HG02981 (cell line): ENCODE data around the gene MED27.

Source experiments
- ATAC-seq: cut with Tn5 transposase; IDR thresholded peaks from one replicate; pipeline ENCODE4 v1.9.1; 2021; ENCODE audit warnings: mild to moderate bottlenecking, moderate library complexity; ENCODE audit not compliant: unreplicated experiment

The MED27 gene

DNA sequence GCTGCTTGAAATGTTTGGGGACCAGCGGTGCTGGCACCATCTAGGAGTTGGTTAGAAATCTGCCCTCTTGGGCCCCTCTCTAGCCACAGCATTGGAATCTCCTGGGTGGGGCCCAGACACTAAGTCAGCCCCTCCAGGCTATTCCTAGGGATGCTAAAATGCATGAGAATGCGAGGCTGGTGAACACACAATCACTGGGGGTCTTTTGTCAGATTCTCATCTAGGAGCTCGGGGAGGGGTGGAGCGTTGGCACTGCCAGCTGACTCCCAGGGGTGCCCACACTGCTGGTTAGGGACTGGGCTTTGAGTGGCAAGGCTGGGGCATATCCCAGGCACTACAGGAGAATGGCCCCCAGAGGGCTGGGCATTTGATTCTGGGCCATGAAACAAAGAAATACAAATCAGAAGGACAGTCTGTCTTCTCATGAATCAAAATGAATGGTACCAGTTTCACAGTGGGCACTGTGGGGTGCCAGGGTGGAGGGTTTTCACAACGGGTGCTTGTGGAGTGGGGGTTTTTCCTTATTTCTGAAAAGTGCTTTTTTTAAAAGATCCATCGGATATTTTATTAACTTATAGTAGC lies 212.0 kb downstream of the MED27 start:
- ATAC-seq, result no peak

DNA sequence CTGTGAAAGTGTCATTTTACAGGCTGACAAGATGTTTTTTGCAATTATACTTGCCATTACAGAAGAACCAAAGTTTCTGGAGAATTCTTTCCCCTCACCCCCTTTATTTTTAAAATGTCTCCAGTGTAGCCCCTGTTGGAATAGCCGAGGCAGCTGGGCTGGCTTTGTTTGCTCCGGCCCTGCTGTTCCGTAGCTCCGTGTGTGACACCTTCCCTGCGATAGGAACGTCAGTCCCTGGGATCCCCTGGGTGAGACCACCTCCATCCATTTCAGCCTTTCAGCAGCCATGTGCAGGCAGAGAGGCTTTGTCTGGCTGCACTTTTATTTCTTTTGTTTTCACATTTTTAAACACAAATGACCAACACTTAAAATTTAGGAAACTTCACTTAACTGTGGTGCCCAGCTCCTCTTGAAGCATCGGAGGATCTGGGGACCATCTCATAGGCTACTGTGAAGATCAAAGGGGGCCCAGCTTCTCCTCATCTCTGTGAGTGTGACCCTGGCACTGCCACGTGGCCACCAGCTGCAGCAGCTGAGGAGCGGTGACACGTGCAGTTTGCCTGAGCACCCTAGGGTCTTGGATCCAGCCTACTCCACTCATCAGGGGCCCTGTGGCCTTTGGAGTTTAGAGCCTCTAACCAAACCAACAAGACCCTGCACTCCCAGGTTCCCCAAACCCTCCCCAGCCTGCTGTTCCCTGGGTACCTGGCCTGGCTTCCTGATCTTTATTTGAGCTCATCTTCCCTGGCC lies 214.0 kb downstream of the MED27 start:
- no peak for ATAC-seq

DNA sequence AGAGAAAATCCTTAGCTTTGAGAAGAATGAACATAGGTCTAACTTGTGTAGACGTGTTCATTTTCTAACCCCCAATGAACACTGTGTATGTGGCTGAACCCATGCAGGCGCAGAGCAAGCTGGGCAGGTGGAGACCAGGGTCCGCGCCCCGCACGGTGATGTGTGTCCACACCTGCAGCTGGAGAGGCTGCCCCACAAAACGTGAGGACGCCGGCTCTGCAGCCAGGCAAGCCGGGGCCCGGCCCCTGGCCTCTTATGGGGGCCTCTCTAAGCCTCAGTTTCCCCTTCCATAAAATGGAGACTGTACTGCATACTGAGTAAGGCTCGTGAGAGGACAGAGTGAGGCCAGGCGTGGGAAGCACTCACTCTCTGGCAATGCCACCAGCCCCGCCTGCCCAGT lies 215.1 kb downstream of the MED27 start:
- no peak for ATAC-seq

DNA sequence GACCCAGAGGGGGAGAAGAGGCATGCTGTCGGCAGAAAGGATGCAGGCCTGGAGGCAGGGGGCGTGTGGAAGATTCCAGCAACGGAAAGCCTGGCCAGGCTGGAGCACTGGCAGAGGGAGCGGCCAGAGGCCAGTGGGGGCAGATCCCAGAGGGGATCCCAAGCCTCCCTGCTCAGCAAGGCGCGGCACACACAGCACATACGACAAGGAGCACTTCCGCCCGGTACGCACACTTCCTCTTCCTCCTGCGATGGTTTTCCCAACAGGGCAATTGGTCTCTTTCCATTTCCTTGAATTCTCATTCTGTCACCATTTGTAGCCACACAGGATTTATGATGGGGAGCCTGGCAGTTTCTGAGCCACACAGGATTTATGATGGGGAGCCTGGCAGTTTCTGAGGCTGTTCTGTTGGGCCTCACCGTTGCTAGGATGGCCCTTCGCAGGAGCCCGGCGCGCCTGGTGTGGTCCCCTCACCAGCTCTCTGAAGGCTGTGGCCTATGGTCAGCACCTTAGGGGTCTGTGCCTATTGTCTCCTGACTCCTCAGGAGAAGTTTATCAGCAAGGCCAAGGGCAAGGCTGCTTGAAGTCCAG lies 216.3 kb downstream of the MED27 start:
- no peak for ATAC-seq

DNA sequence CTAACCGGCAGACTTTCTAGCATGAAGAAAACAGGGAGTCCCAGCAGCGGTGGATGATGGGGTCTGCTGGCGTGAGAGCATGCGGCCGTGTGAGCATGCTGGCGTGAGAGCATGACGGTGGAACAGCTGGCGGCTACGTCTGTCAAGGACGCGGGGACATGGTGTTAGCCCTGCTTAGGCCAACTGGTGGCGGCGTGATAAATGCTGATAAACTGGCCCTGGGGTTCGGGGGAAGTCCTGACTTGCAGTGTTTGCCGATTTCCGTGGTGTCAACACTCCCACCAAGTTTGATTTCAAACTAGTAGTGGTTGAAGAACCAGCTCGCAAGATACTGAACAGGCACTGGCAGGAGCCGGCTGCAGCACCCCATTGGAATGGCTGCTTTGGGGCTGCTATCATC lies 217.4 kb downstream of the MED27 start:
- ATAC-seq, result no peak

DNA sequence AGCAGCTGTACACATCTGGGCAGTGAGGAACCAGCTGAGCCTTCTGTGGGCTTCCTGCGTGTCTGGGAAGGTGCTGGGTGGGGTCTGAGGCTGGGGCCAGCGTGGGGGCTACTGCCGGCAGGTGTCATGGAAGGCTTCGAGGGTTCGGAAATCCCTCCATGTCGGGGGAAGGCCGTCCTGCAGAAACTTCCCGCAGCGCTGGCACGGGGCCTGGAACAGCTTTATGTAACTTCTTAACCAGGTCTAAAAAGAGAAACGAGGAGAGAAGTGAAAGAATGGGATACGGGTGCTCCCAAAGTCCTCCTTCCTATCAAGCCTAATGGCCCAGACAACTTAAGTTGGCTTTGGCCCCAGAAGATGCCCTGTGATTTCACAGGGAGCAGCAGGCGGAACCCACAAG lies 219.2 kb downstream of the MED27 start:
- ATAC-seq, result no peak

DNA sequence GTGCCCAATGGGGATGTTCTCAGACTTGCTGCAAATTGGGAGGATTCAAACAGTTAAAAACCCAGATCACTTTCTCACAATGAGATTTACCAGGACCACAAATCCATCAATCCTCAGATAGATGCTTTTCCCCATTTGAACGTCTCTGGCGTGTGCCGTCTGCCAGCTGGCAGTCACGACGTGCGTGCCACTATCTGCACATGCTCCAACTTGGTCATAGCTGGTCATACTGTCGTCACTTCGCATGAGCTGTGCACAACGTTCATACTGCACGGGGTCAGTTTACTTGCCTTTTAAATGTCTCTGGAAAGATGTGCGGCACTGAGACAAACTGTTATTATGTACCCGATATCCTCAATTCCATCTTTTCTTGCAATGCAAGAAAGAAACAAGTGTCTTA lies 221.5 kb downstream of the MED27 start:
- ATAC-seq, result no peak

DNA sequence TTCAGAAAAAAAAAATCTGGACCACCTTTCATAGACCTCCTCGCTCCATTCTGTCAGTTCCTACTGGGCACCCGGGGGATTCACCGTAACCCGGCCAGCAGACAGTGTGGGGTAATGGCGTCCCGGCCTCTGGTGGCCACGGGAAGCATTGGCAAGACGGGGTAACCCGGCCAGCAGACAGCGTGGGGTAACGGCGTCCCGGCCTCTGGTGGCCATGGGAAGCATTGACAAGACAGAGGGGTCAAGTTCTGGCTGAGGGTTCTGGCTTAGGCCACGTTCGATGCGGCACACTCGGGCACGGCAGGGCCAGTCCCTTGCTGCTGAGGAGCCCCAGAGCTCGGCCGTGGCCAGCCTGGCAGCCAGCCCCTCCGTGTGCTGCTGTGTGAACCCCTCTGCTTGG lies 223.6 kb downstream of the MED27 start:
- no peak for ATAC-seq

DNA sequence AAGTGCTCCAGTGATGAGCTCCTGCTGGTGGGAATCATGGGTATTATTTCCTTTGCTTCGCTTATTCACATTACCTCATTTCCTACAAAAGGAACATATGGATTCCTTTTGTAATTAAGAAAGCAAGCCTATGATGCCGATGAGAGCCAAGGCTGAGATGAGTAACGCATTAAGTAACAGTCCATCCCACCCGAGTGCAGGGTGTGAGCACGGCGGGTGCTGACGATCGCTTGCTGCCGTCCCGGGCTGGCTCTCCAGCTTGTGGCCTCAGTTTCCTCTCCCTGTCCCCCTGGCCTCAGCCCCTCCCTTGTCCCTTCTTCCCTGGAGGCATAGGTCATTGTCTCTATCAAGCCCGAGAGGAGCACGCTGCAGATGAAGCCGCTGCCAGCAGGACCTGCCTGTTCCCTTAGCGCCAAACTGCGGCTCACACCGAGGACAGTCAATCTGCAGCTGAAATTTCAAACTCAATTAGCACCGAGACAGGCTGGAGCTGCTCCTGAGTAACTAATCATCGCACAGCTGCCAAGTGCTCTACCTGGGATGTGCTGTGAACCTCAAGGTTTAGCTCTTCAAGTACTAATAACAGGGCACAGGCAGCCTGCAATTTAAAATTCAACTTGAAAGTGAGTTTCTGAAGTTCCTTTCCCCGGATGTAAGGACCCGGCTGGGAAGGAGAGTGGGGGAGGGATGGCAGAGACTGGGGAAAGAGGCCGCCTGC lies 224.6 kb downstream of the MED27 start:
- ATAC-seq, result no peak

DNA sequence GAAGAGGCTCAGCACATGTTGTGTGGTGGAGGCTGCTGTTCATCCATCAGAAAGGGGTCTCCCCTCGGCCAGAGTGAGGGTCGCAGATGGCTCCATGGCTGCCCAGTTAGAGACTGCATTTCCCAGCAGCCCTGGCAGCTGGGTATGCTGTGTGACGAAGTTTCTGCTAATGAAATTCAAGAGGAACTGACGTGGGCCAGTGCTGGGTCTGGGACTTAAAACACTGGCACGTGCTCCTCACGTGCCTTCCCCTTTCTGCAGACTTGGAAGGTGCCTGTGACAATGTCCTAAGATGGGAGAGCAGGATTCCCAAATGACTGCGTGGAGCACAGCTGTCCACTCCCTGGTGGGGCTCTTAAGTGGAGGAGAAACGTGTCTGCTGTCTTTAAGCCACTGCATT lies 225.3 kb downstream of the MED27 start:
- no peak for ATAC-seq

DNA sequence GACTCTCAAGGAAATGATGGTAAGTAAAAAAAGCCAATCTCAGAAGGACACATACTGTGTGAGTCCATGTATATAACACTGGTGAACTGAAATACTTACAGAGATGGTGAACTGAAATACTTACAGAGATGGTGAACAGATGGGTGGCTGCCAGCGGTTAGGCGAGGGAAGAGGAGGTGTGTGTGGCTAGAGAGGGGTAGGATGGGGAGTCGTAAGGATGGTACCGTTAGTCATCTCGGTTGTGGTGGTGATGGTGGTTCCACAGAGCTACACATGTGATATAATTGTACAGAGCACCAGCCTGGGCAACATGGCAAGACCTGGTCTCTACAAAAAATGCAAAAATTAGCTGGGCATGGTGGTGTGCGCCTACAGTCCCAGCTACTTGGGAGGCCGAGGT lies 226.2 kb downstream of the MED27 start:
- ATAC-seq, result no peak

DNA sequence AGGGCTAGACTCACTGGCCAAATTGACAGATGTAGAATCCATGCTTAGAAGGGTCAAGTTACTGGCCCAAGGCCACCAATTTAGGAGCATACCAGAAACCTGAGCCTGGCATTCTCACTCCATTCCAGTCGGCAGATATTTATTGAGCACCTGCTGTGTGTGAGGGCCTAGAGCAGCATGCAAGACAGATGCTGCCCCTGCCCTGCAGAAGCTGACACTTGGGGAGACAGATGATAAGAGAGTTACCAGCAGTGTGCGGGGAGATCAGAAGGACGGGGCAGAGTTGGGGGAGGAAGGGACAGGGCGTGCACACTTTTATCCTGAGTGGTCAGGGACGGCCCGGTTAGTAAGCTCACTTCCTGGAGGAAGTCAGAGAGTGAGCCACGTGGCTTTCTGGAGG lies 228.3 kb downstream of the MED27 start:
- no peak for ATAC-seq

DNA sequence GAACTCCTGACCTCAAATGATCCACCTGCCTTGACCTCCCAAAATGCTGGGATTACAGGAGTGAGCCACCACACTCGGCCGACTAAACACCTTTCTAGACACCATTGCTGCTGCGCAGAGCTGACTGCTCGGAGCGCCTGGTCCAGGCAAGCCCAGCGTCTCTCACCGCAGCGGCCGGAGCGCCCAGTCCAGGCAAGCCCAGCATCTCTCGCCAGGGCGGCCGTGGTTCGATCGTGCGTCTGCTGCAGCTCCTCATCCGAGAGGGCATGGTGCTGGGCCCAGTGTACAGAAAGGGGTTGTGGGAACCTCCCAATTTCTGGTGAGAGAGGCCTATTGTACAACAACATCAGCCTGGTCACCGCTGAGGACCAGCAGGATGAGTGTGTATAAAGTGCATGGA lies 230.3 kb downstream of the MED27 start:
- no peak for ATAC-seq

DNA sequence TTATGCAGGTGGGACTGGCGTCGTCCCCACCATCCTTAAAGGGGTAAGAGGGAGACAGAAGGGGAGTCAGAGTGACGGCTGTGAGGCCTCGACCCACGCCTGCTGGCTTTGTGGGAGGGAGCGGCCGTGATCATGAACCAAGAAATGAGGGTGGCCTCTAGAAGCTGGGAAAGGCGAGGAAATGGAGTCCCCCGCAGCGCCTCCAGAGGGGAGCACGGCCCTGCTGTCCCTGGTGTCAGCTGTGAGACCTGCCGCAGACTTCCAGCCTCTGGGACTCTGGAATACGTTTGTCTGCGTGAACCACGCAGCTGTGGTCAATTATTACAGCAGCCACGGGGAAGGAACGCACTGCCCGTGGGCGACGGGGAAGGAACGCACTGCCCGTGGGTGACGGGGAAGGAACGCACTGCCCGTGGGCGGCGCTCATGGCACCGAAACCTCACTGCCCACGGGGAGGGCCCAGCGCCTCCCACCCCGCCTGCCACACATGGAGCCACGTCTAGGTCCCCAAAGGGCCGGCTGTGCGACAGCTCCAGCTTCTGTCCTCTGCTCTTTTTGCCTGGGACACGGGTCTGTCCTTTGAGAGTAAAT lies 231.0 kb downstream of the MED27 start:
- no peak for ATAC-seq

DNA sequence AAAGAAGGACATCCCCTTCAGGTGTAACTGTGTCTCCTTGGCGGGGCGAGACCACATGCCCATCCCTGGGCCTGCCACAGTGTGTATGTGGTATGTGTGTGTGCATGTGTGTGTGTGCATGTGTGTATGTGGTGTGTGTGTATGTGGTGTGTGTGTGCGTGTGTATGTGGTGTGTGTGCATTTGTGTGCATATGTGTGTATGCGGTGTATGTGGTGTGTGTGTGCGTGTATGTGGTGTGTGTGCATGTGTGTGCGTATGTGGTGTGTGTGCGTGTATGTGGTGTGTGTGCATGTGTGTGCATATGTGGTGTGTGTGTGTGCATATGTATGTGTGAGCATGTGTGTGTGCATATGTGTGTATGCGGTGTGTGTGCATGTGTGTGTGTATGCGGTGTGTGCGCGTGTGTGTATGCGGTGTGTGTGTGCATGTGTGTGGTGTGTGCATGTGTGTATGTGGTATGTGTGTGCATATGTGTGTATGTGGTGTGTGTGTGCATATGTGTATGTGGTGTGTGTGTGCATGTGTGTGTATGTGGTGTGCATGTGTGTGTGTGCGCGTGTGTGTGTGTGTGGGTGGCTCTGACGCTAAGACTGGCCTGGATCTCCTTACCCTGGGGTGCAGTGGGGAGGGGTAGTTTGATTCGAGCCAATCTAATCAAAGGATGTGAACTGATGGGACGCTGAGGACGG lies 231.9 kb downstream of the MED27 start:
- ATAC-seq, result no peak

DNA sequence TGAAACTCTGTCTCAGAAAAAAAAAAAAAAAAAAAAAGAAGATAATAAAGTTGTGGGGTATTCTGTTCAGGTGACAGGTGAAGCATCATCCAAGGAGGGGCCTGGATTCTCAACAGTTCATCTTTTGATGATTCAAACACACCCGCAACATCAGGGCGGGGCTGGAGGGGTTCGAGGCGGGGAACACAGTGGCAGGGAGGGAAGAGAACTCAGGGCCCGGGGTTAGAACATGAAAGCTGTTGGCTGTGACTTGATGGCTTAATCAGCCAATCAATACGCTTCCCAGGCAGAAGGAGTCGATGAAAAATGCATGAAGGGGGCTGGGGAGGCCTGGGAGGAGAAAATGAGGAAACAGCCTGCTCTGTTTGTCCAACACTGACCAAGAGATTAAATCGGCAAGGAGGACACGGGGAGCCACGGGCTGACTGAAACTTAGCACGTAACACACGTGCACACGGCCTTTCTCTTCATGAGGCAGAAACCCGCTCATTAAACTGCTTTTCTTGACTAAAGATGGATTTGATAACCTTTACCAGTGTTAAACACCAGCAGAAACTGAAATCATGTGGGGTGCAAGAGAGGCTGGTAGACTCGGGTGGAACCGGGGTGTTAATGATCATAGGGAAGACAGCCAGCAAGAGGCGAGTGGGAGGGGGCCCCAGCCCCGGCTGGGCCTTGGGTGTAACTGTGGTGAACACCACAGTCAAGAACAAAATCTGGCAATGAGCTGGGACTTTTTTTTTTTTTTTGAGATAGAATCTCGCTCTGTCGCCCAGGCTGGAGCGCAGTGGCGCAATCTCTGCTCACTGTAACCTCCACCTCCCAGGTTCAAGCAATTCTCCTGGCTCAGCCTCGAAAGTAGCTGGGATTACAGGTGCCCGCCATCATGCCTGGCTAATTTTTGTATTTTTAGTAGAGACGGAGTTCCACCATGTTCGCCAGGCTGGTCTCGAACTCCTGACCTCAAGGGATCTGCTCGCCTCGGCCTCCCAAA lies 234.1 kb downstream of the MED27 start:
- ATAC-seq, result no peak

DNA sequence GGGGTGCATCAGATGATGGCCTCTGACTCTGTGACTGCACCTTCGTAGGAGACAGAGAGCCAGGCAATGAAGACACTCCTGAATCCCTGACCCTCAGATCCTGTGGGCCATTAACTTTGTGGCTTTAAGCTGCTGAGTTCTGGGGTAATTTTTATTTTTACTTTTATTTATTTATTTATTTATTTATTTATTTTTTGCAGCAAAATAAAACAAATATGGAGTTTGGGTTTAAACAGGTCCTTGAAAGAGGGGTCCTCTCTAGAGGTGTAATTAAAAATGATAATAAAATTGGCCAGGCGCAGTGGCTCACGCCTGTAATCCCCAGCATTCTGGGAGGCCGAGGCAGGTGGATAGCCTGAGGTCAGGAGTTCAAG lies 234.9 kb downstream of the MED27 start:
- ATAC-seq, result no peak

DNA sequence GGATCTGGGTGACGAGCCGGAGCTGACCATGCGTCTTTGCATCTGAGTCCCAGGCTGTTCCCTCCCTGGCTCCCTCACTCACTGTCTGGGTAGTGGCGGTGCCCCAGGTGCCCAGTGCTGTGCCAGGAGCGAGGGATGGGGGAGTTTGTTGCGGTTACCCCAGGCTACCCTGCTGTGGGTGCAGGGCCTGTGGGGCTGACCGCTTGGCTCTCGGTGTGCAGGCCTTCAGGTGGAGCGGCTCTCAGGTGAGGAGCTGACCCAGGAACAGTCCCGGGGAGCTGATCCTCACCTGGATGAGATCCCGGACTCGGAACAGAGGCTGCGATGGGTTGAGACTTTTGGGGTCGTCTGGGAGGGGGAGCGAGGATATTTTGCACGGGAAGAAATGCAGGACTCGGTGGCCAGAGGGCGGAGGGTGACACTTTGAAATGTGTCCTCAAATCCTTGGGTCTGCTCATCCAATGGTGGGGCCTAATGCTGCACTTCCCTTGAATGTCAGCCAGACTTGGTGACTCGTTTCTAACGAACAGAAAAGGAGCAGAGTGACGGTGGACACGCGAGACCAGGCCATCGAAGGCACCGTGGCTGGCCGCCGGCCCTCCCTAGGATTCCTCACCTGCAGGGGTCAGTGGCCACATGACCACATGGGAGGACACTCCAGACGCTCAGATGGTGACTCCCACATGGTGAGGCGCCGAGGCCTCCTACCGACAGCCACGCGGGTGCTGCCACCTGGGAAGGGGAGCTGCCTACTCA lies 235.5 kb downstream of the MED27 start:
- ATAC-seq, result no peak

DNA sequence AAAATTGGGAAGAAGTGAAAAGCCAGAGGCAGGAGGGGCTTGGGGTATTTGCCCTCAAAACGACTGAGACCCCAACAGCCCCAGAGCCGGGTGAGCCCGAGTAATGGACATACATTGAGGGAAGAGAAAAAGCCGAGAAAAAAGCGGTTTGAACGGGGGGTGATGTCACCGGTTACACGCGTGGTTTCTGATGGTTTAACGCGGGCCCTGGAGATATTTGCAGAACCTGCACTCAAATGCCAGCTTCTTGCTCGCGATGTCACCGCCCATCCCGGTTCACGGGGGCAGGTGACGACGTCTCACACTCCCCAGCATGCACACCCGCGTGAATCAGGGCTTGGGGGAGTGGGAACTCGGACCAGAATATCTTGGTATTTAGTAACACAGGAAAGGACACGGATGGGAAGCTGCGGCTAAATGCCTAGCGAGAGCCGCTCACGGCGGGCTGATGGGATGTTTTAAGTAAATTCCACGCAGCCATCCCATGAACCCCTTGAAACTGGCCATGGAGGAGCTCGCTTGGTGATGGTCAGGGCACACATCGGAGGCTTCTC lies 237.8 kb downstream of the MED27 start:
- ATAC-seq, result no peak
